Gastroesophageal sphincter (tissue), 4 donors: Measurements from ENCODE around the gene ATP6V0D1. TPM values are rescaled to one million over a fixed set of nuclear protein-coding genes. Genes with fewer than 3 reads are reported as not detected.

Experiments
- ATAC-seq: fragments of 150-250 bp; one replicate; pipeline ENCODE4 v1.9.1; 2016; ENCODE audit warnings: mild to moderate bottlenecking, moderate library complexity
- H3K27ac ChIP-seq, 4 donors: fragments of 200-600 bp; sonication (generic) in 3 of 4; 1 replicate in 3 of 4; 2 replicates in 1 of 4; pipeline ENCODE4 v1.5.1; 2016 to 2019
- H3K27me3 ChIP-seq: fragments of 200-600 bp; sonication (generic); one replicate; pipeline ENCODE4 v1.5.1; 2019
- H3K36me3 ChIP-seq, 2 donors: fragments of 200-600 bp; sonication (generic); one replicate each; pipeline ENCODE4 v1.5.1; 2019; ENCODE audit warnings: control low read depth in 1 of 2
- H3K4me1 ChIP-seq, 3 donors: fragments of 200-600 bp; sonication (generic); 1 replicate in 2 of 3; 2 replicates in 1 of 3; pipeline ENCODE4 v1.5.1; 2016 to 2019; ENCODE audit warnings: control low read depth in 2 of 3
- H3K4me3 ChIP-seq, 2 donors: fragments of 200-600 bp; sonication (generic); one replicate each; pipeline ENCODE4 v1.5.1; 2019; ENCODE audit warnings: mild to moderate bottlenecking in 1 of 2, moderate library complexity in 1 of 2
- H3K9me3 ChIP-seq, 3 donors: fragments of 200-600 bp; sonication (generic); one replicate each; pipeline ENCODE4 v1.5.1; 2017 to 2019; ENCODE audit warnings: control low read depth in 2 of 3
- CTCF ChIP-seq, 4 experiments: fragments of 200-600 bp in 2 of 4; fragments of 450-650 bp in 2 of 4; sonication (generic) in 1 of 4; IDR thresholded peaks; one replicate each; pipeline ENCODE4 v1.5.1; 2017 to 2019; ENCODE audit warnings: antibody characterized with exemption in 4 of 4, mild to moderate bottlenecking in 2 of 4, moderate library complexity in 2 of 4
- EP300 ChIP-seq: sonication (generic); formaldehyde crosslinking; IDR thresholded peaks from one replicate; pipeline ENCODE4 v1.6.1; 2017; ENCODE audit warnings: antibody characterized with exemption, mild to moderate bottlenecking
- POLR2A ChIP-seq, 2 donors: fragments of 450-650 bp; IDR thresholded peaks; one replicate each; pipeline ENCODE4 v1.6.1; 2017; ENCODE audit warnings: antibody characterized with exemption in 2 of 2, mild to moderate bottlenecking in 2 of 2, moderate library complexity in 1 of 2
- POLR2AphosphoS5 ChIP-seq: sonication (generic); formaldehyde crosslinking; IDR thresholded peaks from one replicate; pipeline ENCODE4 v1.6.1; 2017; ENCODE audit warnings: antibody characterized with exemption
- WGBS, 2 donors: methylation state at CpG; one replicate each; pipeline ENCODE4 v1.1.5; 2018; ENCODE audit warnings: low coverage in 1 of 2; 5-methylcytosine and 5-hydroxymethylcytosine counted together
- total RNA-seq, 4 donors: library from RNA; depleted of rRNA; stranded (reverse); fragments of >200 nt; gene quantifications; one replicate each; pipeline ENCODE4 v1.1.0, GENCODE V29; 2016

The ATP6V0D1 gene
- total RNA-seq, 4 donors from 2014 or later = 94.2 to 145 (median 110) TPM

DNA sequence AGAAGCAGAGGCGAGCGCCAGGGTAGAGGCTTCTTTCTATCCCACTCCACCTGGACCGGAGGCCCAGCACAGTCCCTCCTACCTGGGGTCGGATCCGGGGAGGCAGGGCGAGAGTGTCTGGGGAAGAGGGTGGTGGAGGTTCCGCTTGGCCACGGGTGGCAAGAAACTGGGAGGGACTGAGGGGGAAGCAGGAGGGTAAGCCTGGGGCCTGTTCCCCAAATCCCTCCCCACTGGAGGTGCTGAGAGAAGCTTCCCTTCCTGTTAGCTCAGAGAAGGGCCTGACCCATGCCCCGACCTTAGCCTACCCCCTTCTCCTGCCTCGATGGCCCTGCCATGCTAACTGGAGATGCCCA is 85.9 kb downstream of the ATP6V0D1 start:
- no peak for ATAC-seq
- H3K9me3 ChIP-seq = no peaks in the 10 kb centered on the region
- peak overlapping the region in 3 of 4 donors; percentile 87 to 89 (median 88) for H3K27ac ChIP-seq
- peaks cover 3 to 96% (median 65%) of the 10 kb centered on the region in 3 donors for H3K4me1 ChIP-seq
- no peaks in the 10 kb centered on the region for H3K27me3 ChIP-seq
- no peaks in the 10 kb centered on the region for H3K36me3 ChIP-seq
- H3K4me3 ChIP-seq = no peak overlapping the region
- no peak for TF ChIP-seq CTCF (IDR thresholded peaks at IDR 0.05)
- WGBS, 2 donors = 20 to 87% methylated on average over 1 to 3 of the region's 10 CpGs

- TF ChIP-seq CTCF (IDR thresholded peaks at IDR 0.05) (no peak), POLR2A (IDR thresholded peaks at IDR 0.05) (peak in 1 of 2 donors; percentile 20)
- Histone ChIP-seq H3K36me3 (no peaks in the 10 kb centered on the region), H3K4me3 (peak overlapping the region in 1 of 2 donors; percentile 63), H3K9me3 (no peaks in the 10 kb centered on the region), H3K27ac (peak overlapping the region; percentile 60 to 89 (median 88)), H3K27me3 (no peaks in the 10 kb centered on the region), H3K4me1 (peaks cover 3 to 96% (median 67%) of the 10 kb centered on the region in 3 donors)
- 53 to 74% methylated on average over 11 to 12 of the region's 88 CpGs for WGBS, 2 donors
- ATAC-seq = no peak
These were observed 86.5 kb downstream of the ATP6V0D1 start for GRCh38 chr16:67394155-67395104.

DNA sequence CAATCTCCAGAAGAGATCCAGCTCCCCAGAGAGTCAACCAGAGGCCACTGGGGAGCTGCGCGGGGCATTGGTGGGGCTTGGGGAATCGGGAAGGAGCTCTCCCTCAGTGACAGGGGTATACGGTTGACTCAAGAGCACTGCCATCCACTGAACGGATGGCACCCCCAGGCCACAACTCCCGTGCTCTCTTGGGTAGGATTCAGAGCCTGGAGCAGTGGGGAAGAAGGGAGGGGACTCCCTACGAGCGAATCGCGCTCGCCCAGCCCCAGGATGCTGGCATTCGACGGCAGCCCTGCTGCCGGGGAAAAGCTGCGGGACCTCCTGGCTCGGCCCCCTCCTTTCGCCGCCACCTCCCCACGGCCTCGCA is 87.2 kb downstream of the ATP6V0D1 start:
- Histone ChIP-seq H3K27me3 (no peaks in the 10 kb centered on the region), H3K27ac (peak overlapping the region; percentile 60 to 89 (median 88)), H3K36me3 (no peaks in the 10 kb centered on the region), H3K4me3 (peak overlapping the region; percentile 52 to 63), H3K4me1 (peaks cover 3 to 94% (median 63%) of the 10 kb centered on the region in 3 donors), H3K9me3 (no peaks in the 10 kb centered on the region)
- no peak for ATAC-seq
- WGBS, 2 donors = 60% methylated on average over 1 of the region's 20 CpGs; no CpG with 5 or more reads in 1 of the 2 donors
- TF ChIP-seq CTCF (IDR thresholded peaks at IDR 0.05) (no peak), POLR2A (IDR thresholded peaks at IDR 0.05) (no peak), POLR2AphosphoS5 (no peak)

DNA sequence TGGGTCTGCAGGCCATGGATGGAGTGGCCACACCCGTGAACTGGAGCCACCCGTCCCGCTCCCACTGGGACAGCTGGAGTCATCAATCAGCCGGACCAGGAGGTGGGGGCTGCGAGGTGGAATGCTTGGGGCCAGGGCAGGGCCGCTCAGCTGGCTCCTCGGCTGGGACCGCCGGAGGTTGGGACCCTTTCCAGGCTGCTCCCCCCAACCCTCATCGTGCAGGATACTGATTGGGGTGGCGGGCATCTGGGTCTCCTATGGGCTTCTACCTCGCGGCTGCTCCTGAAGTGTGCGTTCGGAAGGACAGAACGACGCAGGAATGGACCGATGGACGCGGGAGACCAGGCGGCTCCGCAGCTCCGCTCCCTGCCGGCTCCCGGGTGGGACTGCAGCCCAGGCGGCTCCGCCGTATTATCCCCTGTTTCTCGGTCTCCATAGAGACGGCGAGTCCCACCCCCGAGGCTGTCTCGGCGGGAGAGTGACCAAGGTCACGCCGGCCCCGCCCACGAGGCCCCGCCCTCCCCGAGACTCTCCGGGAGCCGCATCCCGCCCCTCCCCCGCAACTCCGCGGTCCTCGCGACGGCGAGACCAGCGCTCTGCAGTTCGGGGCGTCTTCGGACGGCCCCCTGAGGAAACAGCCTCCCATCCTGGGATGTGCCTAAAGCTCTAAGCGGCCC is 87.7 kb downstream of the ATP6V0D1 start, which contains the start of gene TPPP3:
TSS of gene TPPP3 (minus strand) at position 388 of the 677 bp plus-strand sequence. CDS start 2,387 bp downstream, outside the sequence.
- ATAC-seq = peak; percentile 91
- H3K9me3 ChIP-seq = no peaks in the 10 kb centered on the region
- H3K27me3 ChIP-seq = no peaks in the 10 kb centered on the region
- 4% methylated on average over 5 of the region's 56 CpGs; no CpG with 5 or more reads in 1 of the 2 donors for WGBS, 2 donors
- peak within 1 kb of the TSS; percentile 52 to 63 for H3K4me3 ChIP-seq
- TF ChIP-seq EP300 (no peak), POLR2A (IDR thresholded peaks at IDR 0.05) (peak; percentile 57 to 62), POLR2AphosphoS5 (peak; percentile 57), CTCF (IDR thresholded peaks at IDR 0.05) (peak in 3 of 4 experiments; percentile 76 to 90 (median 82))
- peak within 1 kb of the TSS; percentile 60 to 89 (median 88) for H3K27ac ChIP-seq
- no peaks in the 10 kb centered on the region for H3K36me3 ChIP-seq
- H3K4me1 ChIP-seq = peaks cover 3 to 89% (median 63%) of the 10 kb centered on the region in 3 donors
